IMR-90 (cell line): Measurements from ENCODE around the gene C2orf69. TPM values are rescaled to one million over a fixed set of nuclear protein-coding genes. Genes with fewer than 3 reads are reported as not detected.

Experiments used
- ATAC-seq: fragments of 200-7000 bp; cut with Tn5 transposase; 2 replicates; pipeline ENCODE4 v1.9.1; 2020; ENCODE audit warnings: low read depth, mild to moderate bottlenecking, moderate library complexity
- BruUV-seq: library from RNA; stranded (reverse); fragments of 400-500 nt; replicated peaks from 2 replicates; lab custom pipeline; 2021; lab: Mats Ljungman, UMichigan
- CTCF ChIA-PET: fragments of 300-600 bp; formaldehyde crosslinking; extraction: SDS; loops from one replicate; lab custom pipeline; 2021; ENCODE audit warnings: antibody characterized with exemption; lab: Yijun Ruan, JAX
- POLR2A ChIA-PET: fragments of 300-600 bp; sonication (Branson Sonifier 250); formaldehyde crosslinking; loops from one replicate; lab custom pipeline; 2022; ENCODE audit warnings: antibody characterized with exemption; ENCODE audit not compliant: unreplicated experiment; lab: Charles Lee
- DNase-seq: peaks from one replicate; pipeline ENCODE4 v3.0.0; 2013
- H2AFZ ChIP-seq: replicated peaks from 2 replicates; pipeline ENCODE3; 2013; ENCODE audit warnings: low read length, mild to moderate bottlenecking; ENCODE audit not compliant: poor library complexity
- H2AK5ac ChIP-seq: 2 replicates; pipeline ENCODE4 v1.6.1; 2013; ENCODE audit warnings: low read depth, low read length, inconsistent platforms
- H2AK9ac ChIP-seq: replicated peaks from 2 replicates; pipeline ENCODE3; 2013; ENCODE audit warnings: mild to moderate bottlenecking, low read depth, low read length, moderate library complexity; ENCODE audit not compliant: poor library complexity
- H2BK120ac ChIP-seq: 2 replicates; pipeline ENCODE4 v1.6.1; 2013; ENCODE audit warnings: low read depth, low read length, inconsistent platforms
- H2BK15ac ChIP-seq: 3 replicates; pipeline ENCODE4 v1.6.1; 2013; ENCODE audit warnings: low read depth, low read length, inconsistent platforms
- H2BK20ac ChIP-seq: 2 replicates; pipeline ENCODE4 v1.6.1; 2013; ENCODE audit warnings: low read depth, mild to moderate bottlenecking, inconsistent platforms, low read length, moderate library complexity
- H2BK5ac ChIP-seq: 2 replicates; pipeline ENCODE4 v1.6.1; 2013; ENCODE audit warnings: mild to moderate bottlenecking, low read depth, low read length, inconsistent platforms; ENCODE audit not compliant: poor library complexity, severe bottlenecking
- H3K14ac ChIP-seq: replicated peaks from 2 replicates; pipeline ENCODE4 v1.6.1; 2013; ENCODE audit warnings: low read depth, low read length, inconsistent platforms
- H3K18ac ChIP-seq: 2 replicates; pipeline ENCODE4 v1.6.1; 2013; ENCODE audit warnings: low read depth, low read length, control low read depth
- H3K23ac ChIP-seq: 2 replicates; pipeline ENCODE4 v1.6.1; 2013; ENCODE audit warnings: low read depth, low read length, inconsistent platforms
- H3K27ac ChIP-seq: 2 replicates; pipeline ENCODE4 v1.5.1; 2013; ENCODE audit warnings: mild to moderate bottlenecking, control low read depth, low read length; ENCODE audit not compliant: insufficient read depth
- H3K27me3 ChIP-seq: 2 replicates; pipeline ENCODE4 v1.6.1; 2013; ENCODE audit warnings: low read length; ENCODE audit not compliant: control insufficient read depth, insufficient read depth
- H3K36me3 ChIP-seq: 2 replicates; pipeline ENCODE4 v1.6.1; 2013; ENCODE audit warnings: low read length, mixed read lengths; ENCODE audit not compliant: control insufficient read depth, insufficient read depth
- H3K4ac ChIP-seq: 2 replicates; pipeline ENCODE4 v1.6.1; 2013; ENCODE audit warnings: low read depth, low read length, inconsistent platforms
- H3K4me1 ChIP-seq: 2 replicates; pipeline ENCODE4 v1.6.1; 2013; ENCODE audit warnings: low read length, mixed read lengths; ENCODE audit not compliant: control insufficient read depth, insufficient read depth
- H3K4me2 ChIP-seq: 2 replicates; pipeline ENCODE4 v1.6.1; 2013; ENCODE audit warnings: low read depth, mild to moderate bottlenecking, control low read depth, low read length, moderate library complexity
- H3K4me3 ChIP-seq: 2 replicates; pipeline ENCODE4 v1.5.1; 2013; ENCODE audit warnings: low read depth, mild to moderate bottlenecking, control low read depth, low read length, moderate library complexity; ENCODE audit not compliant: insufficient read depth
- H3K56ac ChIP-seq: 2 replicates; pipeline ENCODE4 v1.6.1; 2013; ENCODE audit warnings: low read length, inconsistent platforms; ENCODE audit not compliant: insufficient read depth; ENCODE audit errors: extremely low read depth
- H3K79me1 ChIP-seq, 2 experiments: 2 replicates each; pipeline ENCODE4 v1.6.1; 2013; ENCODE audit warnings: low read length in 2 of 2, inconsistent platforms in 1 of 2, low read depth in 1 of 2
- H3K9ac ChIP-seq: 2 replicates; pipeline ENCODE4 v1.6.1; 2013; ENCODE audit warnings: low read depth, low read length, control low read depth
- H3K9me1 ChIP-seq: 2 replicates; pipeline ENCODE4 v1.6.1; 2013; ENCODE audit warnings: low read length, inconsistent platforms; ENCODE audit not compliant: insufficient read depth
- H3K9me3 ChIP-seq: 2 replicates; pipeline ENCODE4 v1.6.1; 2013; ENCODE audit warnings: low read length; ENCODE audit not compliant: control insufficient read depth, insufficient read depth
- H4K20me1 ChIP-seq: 2 replicates; pipeline ENCODE4 v1.6.1; 2013; ENCODE audit warnings: low read length, inconsistent platforms; ENCODE audit not compliant: insufficient read depth
- H4K5ac ChIP-seq: 2 replicates; pipeline ENCODE4 v1.6.1; 2013; ENCODE audit warnings: mild to moderate bottlenecking, low read depth, low read length, control low read depth
- H4K8ac ChIP-seq, 2 experiments: 2 replicates each; pipeline ENCODE4 v1.6.1; 2013; ENCODE audit warnings: low read depth in 2 of 2, low read length in 2 of 2, control low read depth in 1 of 2, inconsistent platforms in 1 of 2
- H4K91ac ChIP-seq: 2 replicates; pipeline ENCODE4 v1.6.1; 2013; ENCODE audit warnings: low read depth, low read length, inconsistent platforms; ENCODE audit not compliant: insufficient read depth
- FOS ChIP-seq: fragments of 150-350 bp; IDR thresholded peaks from 2 replicates; pipeline ENCODE4 v1.6.1; 2016; ENCODE audit warnings: low read depth, low read length
- whole genome bisulfite sequencing, 2 experiments: methylation state at CpG; one replicate each; pipeline versions ENCODE4 v1.1.5 to v1.1.7; 2013; ENCODE audit warnings: missing lambda C conversion rate in 2 of 2; ENCODE audit not compliant: insufficient read length in 1 of 2; ENCODE audit errors: extremely low coverage in 2 of 2; 5-methylcytosine and 5-hydroxymethylcytosine counted together
- dilution Hi-C: fragments of 300-500 bp; cut with HindIII; formaldehyde crosslinking; loops from one replicate; pipeline ENCODE4 v1.14.3; 2018; ENCODE audit warnings: low sequenced_read_pairs; ENCODE audit not compliant: unreplicated experiment
- in situ Hi-C: fragments of 300-500 bp; cut with MboI; formaldehyde crosslinking; loops from 3 replicates; pipeline ENCODE4 v1.14.3; 2019; ENCODE audit warnings: low sequenced_read_pairs, inconsistent platforms, mixed read lengths
- intact Hi-C: fragments of 100-400 bp; cut with micrococcal nuclease; formaldehyde crosslinking; loops from 2 replicates; pipeline ENCODE4 v1.10.0; 2022
- polyA plus RNA-seq, 3 experiments: library from polyadenylated mRNA; depleted of rRNA; stranded (reverse); fragments of >200 nt; gene quantifications; 2 replicates each; pipeline ENCODE4 v1.2.3, GENCODE V29; 2012; ENCODE audit warnings: low replicate concordance in 1 of 3
- total RNA-seq: library from RNA; depleted of rRNA; stranded (reverse); fragments of >200 nt; gene quantifications from 2 replicates; pipeline ENCODE4 v1.2.3, GENCODE V29; 2012

C2orf69 gene
- total and polyA plus RNA-seq, 2 of the 4 experiments (the other 2 are of a cell fraction) = 3.1 to 4.7 TPM

- intact Hi-C loops = no loop called here
- no peak overlapping the region for H4K8ac ChIP-seq
- no peak overlapping the region for H2BK15ac ChIP-seq
- H3K9ac ChIP-seq = no peak overlapping the region
- H3K23ac ChIP-seq = no peak overlapping the region
- H3K4ac ChIP-seq = no peak overlapping the region
- no peak overlapping the region for H2AFZ ChIP-seq
- CTCF ChIA-PET = no interaction called here
- H3K27ac ChIP-seq = no peak overlapping the region
- no peaks in the 10 kb centered on the region for H3K9me3 ChIP-seq
- no peak overlapping the region for H3K14ac ChIP-seq
- no TSS peak for BruUV-seq
- no peak overlapping the region for H2BK120ac ChIP-seq
- no peak overlapping the region for H4K91ac ChIP-seq
- DNase-seq (no peak), ATAC-seq (no peak)
- no peak overlapping the region for H4K5ac ChIP-seq
- H3K4me2 ChIP-seq = no peak overlapping the region
- H4K20me1 ChIP-seq = peaks cover 3% of the 10 kb centered on the region; the same call in 1 of the 2 replicates
- no peak for TF ChIP-seq FOS
- no peak overlapping the region for H2AK5ac ChIP-seq
- no peak overlapping the region for H2BK20ac ChIP-seq
- H3K27me3 ChIP-seq = no peaks in the 10 kb centered on the region
- in situ Hi-C loops = no loop called here
- H3K56ac ChIP-seq = no peak overlapping the region
- POLR2A ChIA-PET = no interaction called here
- no peak overlapping the region for H3K4me3 ChIP-seq
- H3K79me1 ChIP-seq = peaks cover 12 to 45% of the 10 kb centered on the region in 2 experiments; a peak in 3 of 4 replicates
- dilution Hi-C loops = no loop called here
- H3K4me1 ChIP-seq = 0 out of 2 replicates have a peak, but pooled peaks cover 4% of the 10 kb centered on the region
- no peak overlapping the region for H2BK5ac ChIP-seq
- peaks cover 9% of the 10 kb centered on the region; the same call in 1 of the 2 replicates for H3K9me1 ChIP-seq
- WGBS, 2 experiments = no CpG with 5 or more reads among the region's 5 CpGs
- no peak overlapping the region for H2AK9ac ChIP-seq
- H3K36me3 ChIP-seq = peaks cover 12% of the 10 kb centered on the region
- no peak overlapping the region for H3K18ac ChIP-seq
Measured at GRCh38 chr2:199922856-199923255, 11.8 kb downstream of the C2orf69 start.
